ENCODE data around the gene GABPB1.

DNA sequence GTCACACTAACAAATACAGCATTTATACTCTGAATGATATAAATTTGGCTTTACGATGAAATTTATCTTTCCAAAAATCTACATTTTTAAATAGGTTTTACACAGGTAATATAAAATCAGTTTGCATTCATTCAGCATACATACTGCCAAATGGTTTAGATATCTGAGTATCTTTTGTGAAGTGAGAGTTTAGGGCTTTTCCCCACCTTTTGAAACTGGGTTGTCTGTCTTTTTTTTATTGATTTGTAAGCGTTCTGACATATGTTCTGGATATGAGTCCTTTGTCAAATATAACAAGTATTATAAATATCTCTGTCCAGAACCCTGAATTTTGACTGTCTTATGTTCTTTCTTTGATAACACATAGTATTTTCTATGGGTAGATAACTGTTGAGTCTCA, 42.4 kb downstream of the GABPB1 start:
- TF ChIP-seq, protein P1, sequence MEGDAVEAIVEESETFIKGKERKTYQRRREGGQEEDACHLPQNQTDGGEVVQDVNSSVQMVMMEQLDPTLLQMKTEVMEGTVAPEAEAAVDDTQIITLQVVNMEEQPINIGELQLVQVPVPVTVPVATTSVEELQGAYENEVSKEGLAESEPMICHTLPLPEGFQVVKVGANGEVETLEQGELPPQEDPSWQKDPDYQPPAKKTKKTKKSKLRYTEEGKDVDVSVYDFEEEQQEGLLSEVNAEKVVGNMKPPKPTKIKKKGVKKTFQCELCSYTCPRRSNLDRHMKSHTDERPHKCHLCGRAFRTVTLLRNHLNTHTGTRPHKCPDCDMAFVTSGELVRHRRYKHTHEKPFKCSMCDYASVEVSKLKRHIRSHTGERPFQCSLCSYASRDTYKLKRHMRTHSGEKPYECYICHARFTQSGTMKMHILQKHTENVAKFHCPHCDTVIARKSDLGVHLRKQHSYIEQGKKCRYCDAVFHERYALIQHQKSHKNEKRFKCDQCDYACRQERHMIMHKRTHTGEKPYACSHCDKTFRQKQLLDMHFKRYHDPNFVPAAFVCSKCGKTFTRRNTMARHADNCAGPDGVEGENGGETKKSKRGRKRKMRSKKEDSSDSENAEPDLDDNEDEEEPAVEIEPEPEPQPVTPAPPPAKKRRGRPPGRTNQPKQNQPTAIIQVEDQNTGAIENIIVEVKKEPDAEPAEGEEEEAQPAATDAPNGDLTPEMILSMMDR (IDR thresholded peaks at IDR 0.05) = no peak
- TF ChIP-seq POLR2A (IDR thresholded peaks at IDR 0.05) = no peak
